ENCODE data around the gene SPRTN.

Gene SPRTN

DNA sequence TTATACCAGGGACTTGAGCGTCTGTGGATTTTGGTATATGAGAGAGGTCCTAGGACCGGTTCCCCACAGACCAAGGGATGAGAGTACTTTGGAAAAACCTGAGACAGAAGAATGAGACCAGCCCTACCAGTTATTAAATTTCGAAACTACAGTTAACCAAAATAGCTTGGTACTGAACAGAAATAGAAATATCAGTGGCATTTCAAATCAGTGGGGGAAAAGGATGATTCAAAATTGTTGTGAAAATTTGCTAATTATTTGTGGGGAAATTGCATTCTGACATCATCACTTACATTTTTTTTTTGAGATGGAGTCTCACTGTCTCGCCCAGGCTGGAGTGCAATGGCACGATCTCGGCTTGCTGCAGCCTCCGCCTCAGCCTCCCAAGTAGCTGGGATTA, 8.6 kb upstream of the SPRTN start:
- Histone ChIP-seq H2AFZ (ENCODE audit: low read depth, low read length) (no peak overlapping the region), H3K36me3 (replicated peaks; ENCODE audit: low read depth, low read length) (peaks cover 1% of the 10 kb centered on the region), H3K4me2 (ENCODE audit: low read length) (peak overlapping the region; percentile 5; the same call in 1 of the 2 replicates), H4K20me1 (ENCODE audit: insufficient read depth, low read length) (no peaks in the 10 kb centered on the region), H3K9me3 (ENCODE audit: insufficient read depth, low read length) (no peaks in the 10 kb centered on the region), H3K9ac (ENCODE audit: low read length) (no peak overlapping the region), H3K4me1 (ENCODE audit: low read length) (peaks cover 17% of the 10 kb centered on the region), H3K79me2 (ENCODE audit: low read length) (peaks cover 19% of the 10 kb centered on the region), H3K27ac (ENCODE audit: low read length) (no peak overlapping the region), H3K27me3 (ENCODE audit: low read depth, low read length) (no peaks in the 10 kb centered on the region), H3K4me3 (ENCODE audit: low read length) (no peak overlapping the region)
- TF ChIP-seq CTCF (IDR thresholded peaks at IDR 0.05; ENCODE audit: low read depth, low read length), result no peak
- TF ChIP-seq EZH2phosphoT487 (IDR thresholded peaks at IDR 0.05; ENCODE audit: low read depth), result no peak

DNA sequence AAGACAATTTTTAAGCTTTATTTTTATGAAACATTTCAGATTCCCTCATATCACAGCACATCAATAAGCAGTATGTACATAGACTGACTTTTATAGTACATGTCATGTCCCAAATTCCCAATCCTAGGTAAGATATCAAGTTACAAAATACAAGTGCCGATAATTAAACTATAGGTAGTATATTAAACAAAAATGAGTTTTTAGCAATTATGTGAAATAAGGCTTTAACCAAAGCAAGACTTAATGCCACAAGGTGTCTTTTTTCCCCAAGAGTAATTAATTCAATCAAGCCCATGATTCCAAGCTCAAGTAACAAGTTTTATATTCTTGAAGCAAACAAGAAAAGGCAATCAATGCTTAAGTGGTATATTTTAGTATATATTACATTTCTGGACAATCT, 5.3 kb upstream of the SPRTN start:
- no peak overlapping the region for H2AFZ ChIP-seq (ENCODE audit: low read depth, low read length)
- no peaks in the 10 kb centered on the region for H3K9me3 ChIP-seq (ENCODE audit: insufficient read depth, low read length)
- H3K4me1 ChIP-seq (ENCODE audit: low read length), result peaks cover 40% of the 10 kb centered on the region
- TF ChIP-seq CTCF (IDR thresholded peaks at IDR 0.05; ENCODE audit: low read depth, low read length) (no peak), EZH2phosphoT487 (IDR thresholded peaks at IDR 0.05; ENCODE audit: low read depth) (no peak)
- H3K27ac ChIP-seq (ENCODE audit: low read length), result no peak overlapping the region
- H3K4me2 ChIP-seq (ENCODE audit: low read length), result no peak overlapping the region
- H3K27me3 ChIP-seq (ENCODE audit: low read depth, low read length), result no peaks in the 10 kb centered on the region
- peaks cover 51% of the 10 kb centered on the region for H3K79me2 ChIP-seq (ENCODE audit: low read length)
- peaks cover 12% of the 10 kb centered on the region for H3K36me3 ChIP-seq (replicated peaks; ENCODE audit: low read depth, low read length)
- no peaks in the 10 kb centered on the region for H4K20me1 ChIP-seq (ENCODE audit: insufficient read depth, low read length)
- H3K4me3 ChIP-seq (ENCODE audit: low read length), result no peak overlapping the region
- no peak overlapping the region for H3K9ac ChIP-seq (ENCODE audit: low read length)

- H3K36me3 ChIP-seq (replicated peaks; ENCODE audit: low read depth, low read length), result peaks cover 12% of the 10 kb centered on the region
- H2AFZ ChIP-seq (ENCODE audit: low read depth, low read length), result no peak overlapping the region
- peaks cover 62% of the 10 kb centered on the region for H3K79me2 ChIP-seq (ENCODE audit: low read length)
- H3K9ac ChIP-seq (ENCODE audit: low read length), result no peak overlapping the region
- peaks cover 43% of the 10 kb centered on the region for H3K4me1 ChIP-seq (ENCODE audit: low read length)
- no peak overlapping the region for H3K27ac ChIP-seq (ENCODE audit: low read length)
- H3K27me3 ChIP-seq (ENCODE audit: low read depth, low read length), result no peaks in the 10 kb centered on the region
- peak overlapping the region; percentile 18 for H3K4me2 ChIP-seq (ENCODE audit: low read length)
- TF ChIP-seq CTCF (IDR thresholded peaks at IDR 0.05; ENCODE audit: low read depth, low read length) (no peak), EZH2phosphoT487 (IDR thresholded peaks at IDR 0.05; ENCODE audit: low read depth) (no peak)
- no peaks in the 10 kb centered on the region for H4K20me1 ChIP-seq (ENCODE audit: insufficient read depth, low read length)
- H3K4me3 ChIP-seq (ENCODE audit: low read length), result peak overlapping the region; percentile 13; the same call in 1 of the 2 replicates
- H3K9me3 ChIP-seq (ENCODE audit: insufficient read depth, low read length), result no peaks in the 10 kb centered on the region
Measured at GRCh38 chr1:231334079-231334666, 3.9 kb upstream of the SPRTN start.

GRCh38 chr1:231334952-231335351, 3.1 kb upstream of the SPRTN start:
- Histone ChIP-seq H3K4me1 (ENCODE audit: low read length) (peaks cover 43% of the 10 kb centered on the region), H3K27me3 (ENCODE audit: low read depth, low read length) (no peaks in the 10 kb centered on the region), H3K79me2 (ENCODE audit: low read length) (peaks cover 70% of the 10 kb centered on the region), H3K4me2 (ENCODE audit: low read length) (peak overlapping the region; percentile 18), H3K9ac (ENCODE audit: low read length) (no peak overlapping the region), H2AFZ (ENCODE audit: low read depth, low read length) (no peak overlapping the region), H3K36me3 (replicated peaks; ENCODE audit: low read depth, low read length) (peaks cover 12% of the 10 kb centered on the region), H3K4me3 (ENCODE audit: low read length) (no peak overlapping the region), H4K20me1 (ENCODE audit: insufficient read depth, low read length) (no peaks in the 10 kb centered on the region), H3K27ac (ENCODE audit: low read length) (no peak overlapping the region), H3K9me3 (ENCODE audit: insufficient read depth, low read length) (no peaks in the 10 kb centered on the region)
- no peak for TF ChIP-seq EZH2phosphoT487 (IDR thresholded peaks at IDR 0.05; ENCODE audit: low read depth)
- TF ChIP-seq CTCF (IDR thresholded peaks at IDR 0.05; ENCODE audit: low read depth, low read length), result no peak

Data from OCI-LY3 (cell line).